HepG2 (cell line): ENCODE measurements around the gene PTPN22. TPM values are rescaled to one million over a fixed set of nuclear protein-coding genes. Genes with fewer than 3 reads are reported as not detected.

Experiments
- BHLHE40 ChIP-seq: IDR thresholded peaks from 2 replicates; pipeline ENCODE4 v1.6.1; 2011; ENCODE audit warnings: low read length, improper control_type of control experiment
- E2F5 ChIP-seq: sonication (generic); formaldehyde crosslinking; conservative IDR thresholded peaks from 2 replicates; pipeline ENCODE4 v1.4.0; 2020; ENCODE audit warnings: missing genetic modification reagents
- FOXP1 ChIP-seq, 2 experiments: fragments of 450-650 bp in 1 of 2; IDR thresholded peaks; 2 replicates each; pipeline ENCODE4 v1.6.1; 2017 to 2018; ENCODE audit warnings: antibody characterized with exemption in 1 of 2
- GATAD2A ChIP-seq: IDR thresholded peaks from 2 replicates; pipeline ENCODE4 v1.6.1; 2016
- IKZF5 ChIP-seq: IDR thresholded peaks from 2 replicates; pipeline ENCODE4 v1.6.1; 2018; ENCODE audit warnings: missing genetic modification reagents, mild to moderate bottlenecking, missing compliant biosample characterization
- LCORL ChIP-seq, 2 experiments: fragments of 450-650 bp in 1 of 2; sonication (generic) in 1 of 2; formaldehyde crosslinking in 1 of 2; IDR thresholded peaks; 2 replicates each; pipeline versions ENCODE4 v1.5.0 to v1.6.1; 2017 to 2020; ENCODE audit warnings: antibody characterized with exemption in 1 of 2, missing genetic modification reagents in 1 of 2
- MEIS1 ChIP-seq: sonication (generic); formaldehyde crosslinking; IDR thresholded peaks from 2 replicates; pipeline ENCODE4 v1.9.0; 2021; ENCODE audit warnings: mild to moderate bottlenecking, missing genetic modification reagents, moderate library complexity, borderline replicate concordance
- MYC ChIP-seq: sonication (generic); formaldehyde crosslinking; IDR thresholded peaks from 2 replicates; pipeline ENCODE4 v1.9.0; 2021; ENCODE audit warnings: missing genetic modification reagents, borderline replicate concordance
- SOX6 ChIP-seq, 2 experiments: fragments of 450-650 bp in 1 of 2; sonication (generic) in 1 of 2; formaldehyde crosslinking in 1 of 2; IDR thresholded peaks; 2 replicates each; pipeline versions ENCODE4 v1.4.0 to v1.6.1; 2017 to 2020; ENCODE audit warnings: antibody characterized with exemption in 1 of 2, mild to moderate bottlenecking in 1 of 2, missing genetic modification reagents in 1 of 2
- SP4 ChIP-seq: sonication (generic); formaldehyde crosslinking; IDR thresholded peaks from 2 replicates; pipeline ENCODE4 v1.8.1; 2023; ENCODE audit warnings: mild to moderate bottlenecking, missing genetic modification reagents
- ZNF136 ChIP-seq: sonication (generic); formaldehyde crosslinking; IDR thresholded peaks from 2 replicates; pipeline ENCODE4 v1.8.1; 2022; ENCODE audit warnings: low read depth, mild to moderate bottlenecking, moderate library complexity, missing genetic modification reagents
- ZNF142 ChIP-seq: sonication (generic); formaldehyde crosslinking; IDR thresholded peaks from 2 replicates; pipeline ENCODE4 v1.4.0; 2020; ENCODE audit warnings: missing genetic modification reagents
- ZNF282 ChIP-seq: fragments of 450-650 bp; IDR thresholded peaks from 2 replicates; pipeline ENCODE4 v1.6.1; 2018; ENCODE audit not compliant: partially characterized antibody
- ZNF296 ChIP-seq: sonication (generic); formaldehyde crosslinking; conservative IDR thresholded peaks from 2 replicates; pipeline ENCODE4 v1.5.0; 2020; ENCODE audit warnings: mild to moderate bottlenecking, missing genetic modification reagents
- ZNF431 ChIP-seq: sonication (generic); formaldehyde crosslinking; IDR thresholded peaks from 2 replicates; pipeline ENCODE4 v1.9.0; 2022; ENCODE audit warnings: missing genetic modification reagents, low read depth, mild to moderate bottlenecking, borderline replicate concordance
- ZNF563 ChIP-seq: sonication (generic); formaldehyde crosslinking; IDR thresholded peaks from 2 replicates; pipeline ENCODE4 v1.8.0; 2022; ENCODE audit warnings: mild to moderate bottlenecking, moderate library complexity, missing genetic modification reagents
- ZNF597 ChIP-seq: sonication (generic); formaldehyde crosslinking; IDR thresholded peaks from 2 replicates; pipeline ENCODE4 v1.5.0; 2020; ENCODE audit warnings: missing genetic modification reagents
- ZNF713 ChIP-seq: sonication (generic); formaldehyde crosslinking; IDR thresholded peaks from 2 replicates; pipeline ENCODE4 v1.4.0; 2020; ENCODE audit warnings: mild to moderate bottlenecking, missing genetic modification reagents
- ZNF792 ChIP-seq: IDR thresholded peaks from 2 replicates; pipeline ENCODE4 v1.6.1; 2016
- ZNF841 ChIP-seq: sonication (generic); formaldehyde crosslinking; IDR thresholded peaks from 2 replicates; pipeline ENCODE4 v1.8.1; 2023; ENCODE audit warnings: missing genetic modification reagents, borderline replicate concordance
- polyA plus RNA-seq, 8 experiments: library from polyadenylated mRNA; depleted of rRNA in 3 of 8; stranded (reverse) in 7 of 8; unstranded in 1 of 8; fragments of >200 nt; fragmentation: Illumina TruSeq in 4 of 8; extraction: Trizol in 4 of 8; gene quantifications; 2 replicates each; pipeline versions ENCODE4 v1.2.1 to v1.2.3, GENCODE V29; 2011 to 2016; ENCODE audit warnings: low read depth in 4 of 8, missing spikeins in 1 of 8, mixed read lengths in 1 of 8; ENCODE audit not compliant: insufficient read depth in 1 of 8
- total RNA-seq, 5 experiments: library from RNA; depleted of rRNA; stranded (reverse); fragments of >200 nt; fragmentation: Illumina TruSeq; extraction: Trizol; gene quantifications; 2 replicates each; pipeline ENCODE4 v1.2.3, GENCODE V29; 2016; ENCODE audit warnings: low read depth in 1 of 5

PTPN22 gene
- total and polyA plus RNA-seq, 2 of the 13 experiments (the other 11 are each of a cell fraction or from before 2014, with no cell fraction given) = not detected

GRCh38 chr1:113811888-113812660 lies 59.4 kb downstream of the PTPN22 start, which contains the start of gene RSBN1 (continued):
- TF ChIP-seq ZNF142 = no peak
- peak; percentile 76 for TF ChIP-seq IKZF5 (CRISPR knock-in tag)
- peak; percentile 85; the same call in 1 of the 2 replicates for TF ChIP-seq MYC (CRISPR knock-in tag)
- 0 out of 2 replicates have a peak, but pooled peaks have one; percentile 65 for TF ChIP-seq ZNF841 (CRISPR knock-in tag)
- TF ChIP-seq ZNF563 (CRISPR knock-in tag) = peak; percentile 69
- TF ChIP-seq ZNF713 (CRISPR knock-in tag) = 0 out of 2 replicates have a peak, but pooled peaks have one; percentile 38
- no peak for TF ChIP-seq ZNF296
- peak; percentile 75; the same call in 1 of the 2 replicates for TF ChIP-seq SP4
- 0 out of 2 replicates have a peak, but pooled peaks have one; percentile 42 for TF ChIP-seq E2F5 (CRISPR knock-in tag)
- TF ChIP-seq ZNF136 (CRISPR knock-in tag) = peak; percentile 19; the same call in 1 of the 2 replicates
- 0 out of 2 replicates have a peak, but pooled peaks have one; percentile 32 for TF ChIP-seq ZNF792 (CRISPR knock-in tag)
- TF ChIP-seq GATAD2A (CRISPR knock-in tag) = 0 out of 2 replicates have a peak, but pooled peaks have one; percentile 35
- no peak for TF ChIP-seq SOX6 (IDR thresholded peaks at IDR 0.05)
- peak; percentile 67 for TF ChIP-seq SOX6 (CRISPR knock-in tag; IDR thresholded peaks at IDR 0.05)
- no peak for TF ChIP-seq ZNF282
- peak; percentile 85 for TF ChIP-seq BHLHE40
- peak; percentile 59; the same call in 1 of the 2 replicates for TF ChIP-seq ZNF431 (CRISPR knock-in tag)
- no peak for TF ChIP-seq LCORL (IDR thresholded peaks at IDR 0.05)
- peak; percentile 58; the same call in 1 of the 2 replicates for TF ChIP-seq LCORL (CRISPR knock-in tag; IDR thresholded peaks at IDR 0.05)
- TF ChIP-seq MEIS1 = peak; percentile 70; the same call in 1 of the 2 replicates
- TF ChIP-seq FOXP1 (IDR thresholded peaks at IDR 0.05) = no peak
- no peak for TF ChIP-seq FOXP1 (CRISPR knock-in tag; IDR thresholded peaks at IDR 0.05)
- no peak for TF ChIP-seq ZNF597 (CRISPR knock-in tag)
